ENCODE measurements around the gene GPR50. TPM values are rescaled to one million over a fixed set of nuclear protein-coding genes. Genes with fewer than 3 reads are reported as not detected.

The GPR50 gene
- total RNA-seq (not detected), total RNA-seq (0 reads per million in 29 experiments)
- not detected for total RNA-seq (2013)

GRCh38 chrX:151176231-151176750 is at the start of gene GPR50:
Gene GPR50 (plus strand): TSS chrX:151176584. CDS start chrX:151176722, 138 bp downstream.
- Mint-ChIP-seq H3K27me3 (peaks cover 56 to 58% of the 10 kb centered on the region in 2 donors), H3K36me3 (no peaks in the 10 kb centered on the region), H3K9me3 (no peaks in the 10 kb centered on the region), H3K4me1 (peaks cover 9 to 16% (median 15%) of the 10 kb centered on the region in 3 donors), H3K27ac (no peak within 1 kb of the TSS), H3K4me3 (peak within 1 kb of the TSS in 1 of 3 donors; percentile 32)
- no peaks in the 10 kb centered on the region for H3K36me3 ChIP-seq (ENCODE audit: control insufficient read depth in 2 of 2, extremely low read depth in 1 of 2, insufficient read depth in 1 of 2, low read length in 1 of 2)
- WGBS (ENCODE audit: insufficient coverage), result 88% methylated on average over 4 of the region's 11 CpGs
- ChIA-PET POLR2A (no interaction called here), CTCF (no interaction called here)
- H3K27ac ChIP-seq (ENCODE audit: low read length), result no peak within 1 kb of the TSS
- no peak within 1 kb of the TSS for H3K4me3 ChIP-seq (ENCODE audit: control insufficient read depth in 1 of 2, extremely low read depth in 1 of 2, low read length in 1 of 2)
- peaks cover 2 to 55% of the 10 kb centered on the region in 2 experiments for H3K27me3 ChIP-seq (replicated peaks in 1 of 2; ENCODE audit: control insufficient read depth in 2 of 2, extremely low read depth in 1 of 2, insufficient read depth in 2 of 2, low read length in 1 of 2)
- no peaks in the 10 kb centered on the region for H3K9me3 ChIP-seq
- ATAC-seq (replicated peaks in 1 of 4) (no peak), DNase-seq (no peak)
- peaks cover 0 to 3% of the 10 kb centered on the region in 2 experiments for H3K4me1 ChIP-seq (ENCODE audit: control insufficient read depth in 1 of 2, extremely low read depth in 1 of 2, insufficient read depth in 2 of 2, low read length in 2 of 2)

DNA sequence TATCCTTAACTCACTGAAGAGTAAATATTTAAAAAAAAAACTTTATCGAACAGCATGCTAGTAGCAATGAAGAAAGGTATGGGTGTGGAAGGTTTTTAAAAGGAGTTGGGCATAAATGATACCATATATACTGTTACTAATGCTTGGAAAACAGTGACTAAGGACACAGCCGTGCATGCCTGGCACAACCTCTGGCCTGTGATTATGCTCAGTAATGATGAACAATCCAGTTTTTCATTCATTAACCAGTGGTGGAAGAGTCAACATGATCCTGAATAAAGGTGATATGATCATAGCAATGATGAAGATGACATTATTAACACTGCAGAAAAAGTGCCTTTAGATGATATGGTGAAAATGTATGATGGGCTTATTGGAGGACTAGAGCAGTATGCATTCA is 43.9 kb upstream of the GPR50 start:
- CTCF ChIA-PET, result no interaction called here
- no peak overlapping the region for H3K4me3 Mint-ChIP-seq
- no peak overlapping the region for H3K27ac Mint-ChIP-seq
- peaks cover 0 to 10% of the 10 kb centered on the region in 2 donors for H3K27me3 Mint-ChIP-seq
- Histone ChIP-seq H3K36me3 (ENCODE audit: control insufficient read depth in 2 of 2, extremely low read depth in 1 of 2, insufficient read depth in 1 of 2, low read length in 1 of 2) (no peaks in the 10 kb centered on the region), H3K4me3 (ENCODE audit: control insufficient read depth in 1 of 2, extremely low read depth in 1 of 2, low read length in 1 of 2) (no peak overlapping the region), H3K4me1 (ENCODE audit: control insufficient read depth in 1 of 2, extremely low read depth in 1 of 2, insufficient read depth in 2 of 2, low read length in 2 of 2) (no peaks in the 10 kb centered on the region), H3K27ac (ENCODE audit: low read length) (no peak overlapping the region), H3K27me3 (replicated peaks in 1 of 2; ENCODE audit: control insufficient read depth in 2 of 2, extremely low read depth in 1 of 2, insufficient read depth in 2 of 2, low read length in 1 of 2) (no peaks in the 10 kb centered on the region), H3K9me3 (no peaks in the 10 kb centered on the region)
- POLR2A ChIA-PET, result no interaction called here
- DNase-seq (no peak), ATAC-seq (replicated peaks in 1 of 4) (no peak)
- H3K4me1 Mint-ChIP-seq, result no peaks in the 10 kb centered on the region
- H3K9me3 Mint-ChIP-seq, result no peaks in the 10 kb centered on the region
- no peaks in the 10 kb centered on the region for H3K36me3 Mint-ChIP-seq
- WGBS (ENCODE audit: insufficient coverage), result no CpG with 5 or more reads among the region's 2 CpGs

GRCh38 chrX:151151665-151152267 is 24.6 kb upstream of the GPR50 start:
- 0% methylated on average over 2 of the region's 8 CpGs for WGBS (ENCODE audit: insufficient coverage)
- H3K27me3 Mint-ChIP-seq, result peaks cover 22 to 45% of the 10 kb centered on the region in 2 donors
- H3K27ac Mint-ChIP-seq, result no peak overlapping the region
- H3K36me3 Mint-ChIP-seq, result no peaks in the 10 kb centered on the region
- CTCF ChIA-PET, result interaction anchor here (0.6 to 1.1 kb wide), 3 partner anchors 208 to 1481 kb away, joined by 3 to 5 read pairs (median 5); no protein-coding TSS in a partner anchor
- DNase-seq (peak in 19 of 35 experiments; percentile 2 to 74 (median 9)), ATAC-seq (replicated peaks in 1 of 4) (peak in 2 of 4 experiments; percentile 35 to 45)
- H3K4me1 ChIP-seq (ENCODE audit: control insufficient read depth in 1 of 2, extremely low read depth in 1 of 2, insufficient read depth in 2 of 2, low read length in 2 of 2), result no peaks in the 10 kb centered on the region
- H3K4me1 Mint-ChIP-seq, result no peaks in the 10 kb centered on the region
- no peak overlapping the region for H3K4me3 Mint-ChIP-seq
- POLR2A ChIA-PET, result no interaction called here
- no peaks in the 10 kb centered on the region for H3K9me3 Mint-ChIP-seq
- no peaks in the 10 kb centered on the region for H3K36me3 ChIP-seq (ENCODE audit: control insufficient read depth in 2 of 2, extremely low read depth in 1 of 2, insufficient read depth in 1 of 2, low read length in 1 of 2)
- H3K4me3 ChIP-seq (ENCODE audit: control insufficient read depth in 1 of 2, extremely low read depth in 1 of 2, low read length in 1 of 2), result no peak overlapping the region
- peaks cover 3 to 4% of the 10 kb centered on the region in 2 experiments for H3K27me3 ChIP-seq (replicated peaks in 1 of 2; ENCODE audit: control insufficient read depth in 2 of 2, extremely low read depth in 1 of 2, insufficient read depth in 2 of 2, low read length in 1 of 2)
- no peak overlapping the region for H3K27ac ChIP-seq (ENCODE audit: low read length)
- H3K9me3 ChIP-seq, result no peaks in the 10 kb centered on the region

DNA sequence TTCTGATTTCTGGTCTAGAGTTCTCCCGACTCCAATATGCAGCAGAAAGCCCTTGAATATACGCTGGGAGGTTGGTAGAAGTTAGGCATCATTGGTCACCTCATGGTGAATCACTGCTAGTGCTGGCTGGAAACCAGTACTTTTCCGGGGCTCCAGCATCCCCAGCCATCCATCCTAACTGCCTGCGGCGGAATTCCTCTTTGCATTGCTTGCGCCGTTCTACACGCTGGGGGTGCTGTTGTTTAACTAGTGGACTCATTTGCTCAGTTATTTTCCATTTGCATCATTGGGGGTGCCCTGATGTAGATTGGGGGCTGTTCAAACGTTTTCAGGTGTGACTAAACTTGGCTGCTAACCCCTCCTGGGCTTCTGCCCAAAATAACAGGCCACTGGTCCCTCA is 23.3 kb upstream of the GPR50 start:
- CTCF ChIA-PET, result no interaction called here

GRCh38 chrX:151153667-151154066 is 22.7 kb upstream of the GPR50 start:
- H3K4me1 Mint-ChIP-seq, result no peaks in the 10 kb centered on the region
- ATAC-seq (replicated peaks in 1 of 4), result no peak
- DNase-seq, result no peak
- Histone ChIP-seq H3K36me3 (ENCODE audit: control insufficient read depth in 2 of 2, extremely low read depth in 1 of 2, insufficient read depth in 1 of 2, low read length in 1 of 2) (no peaks in the 10 kb centered on the region), H3K9me3 (no peaks in the 10 kb centered on the region), H3K4me3 (ENCODE audit: control insufficient read depth in 1 of 2, extremely low read depth in 1 of 2, low read length in 1 of 2) (no peak overlapping the region), H3K27ac (ENCODE audit: low read length) (no peak overlapping the region), H3K27me3 (replicated peaks in 1 of 2; ENCODE audit: control insufficient read depth in 2 of 2, extremely low read depth in 1 of 2, insufficient read depth in 2 of 2, low read length in 1 of 2) (peaks cover 2 to 3% of the 10 kb centered on the region in 2 experiments), H3K4me1 (ENCODE audit: control insufficient read depth in 1 of 2, extremely low read depth in 1 of 2, insufficient read depth in 2 of 2, low read length in 2 of 2) (no peaks in the 10 kb centered on the region)
- no peak overlapping the region for H3K4me3 Mint-ChIP-seq
- no peaks in the 10 kb centered on the region for H3K36me3 Mint-ChIP-seq
- peaks cover 0 to 2% (median 0%) of the 10 kb centered on the region in 3 donors for H3K9me3 Mint-ChIP-seq
- peaks cover 15 to 37% of the 10 kb centered on the region in 2 donors for H3K27me3 Mint-ChIP-seq
- ChIA-PET POLR2A (no interaction called here), CTCF (no interaction called here)
- H3K27ac Mint-ChIP-seq, result no peak overlapping the region
- WGBS (ENCODE audit: insufficient coverage), result 60% methylated on average over 1 of the region's 6 CpGs

More for the DNA sequence above, 23.3 kb upstream of the GPR50 start:
- Mint-ChIP-seq H3K27ac (no peak overlapping the region), H3K4me1 (no peaks in the 10 kb centered on the region), H3K27me3 (peaks cover 15 to 37% of the 10 kb centered on the region in 2 donors), H3K4me3 (no peak overlapping the region), H3K36me3 (no peaks in the 10 kb centered on the region), H3K9me3 (no peaks in the 10 kb centered on the region)
- no peak overlapping the region for H3K27ac ChIP-seq (ENCODE audit: low read length)
- peaks cover 2 to 3% of the 10 kb centered on the region in 2 experiments for H3K27me3 ChIP-seq (replicated peaks in 1 of 2; ENCODE audit: control insufficient read depth in 2 of 2, extremely low read depth in 1 of 2, insufficient read depth in 2 of 2, low read length in 1 of 2)
- POLR2A ChIA-PET, result no interaction called here
- H3K4me3 ChIP-seq (ENCODE audit: control insufficient read depth in 1 of 2, extremely low read depth in 1 of 2, low read length in 1 of 2), result no peak overlapping the region
- no peaks in the 10 kb centered on the region for H3K9me3 ChIP-seq
- ATAC-seq (replicated peaks in 1 of 4), result no peak
- DNase-seq, result no peak
- WGBS (ENCODE audit: insufficient coverage), result 8% methylated on average over 2 of the region's 9 CpGs
- no peaks in the 10 kb centered on the region for H3K4me1 ChIP-seq (ENCODE audit: control insufficient read depth in 1 of 2, extremely low read depth in 1 of 2, insufficient read depth in 2 of 2, low read length in 2 of 2)
- H3K36me3 ChIP-seq (ENCODE audit: control insufficient read depth in 2 of 2, extremely low read depth in 1 of 2, insufficient read depth in 1 of 2, low read length in 1 of 2), result no peaks in the 10 kb centered on the region

- Histone ChIP-seq H3K27me3 (replicated peaks in 1 of 2; ENCODE audit: control insufficient read depth in 2 of 2, extremely low read depth in 1 of 2, insufficient read depth in 2 of 2, low read length in 1 of 2) (peaks cover 2 to 3% of the 10 kb centered on the region in 2 experiments), H3K4me3 (ENCODE audit: control insufficient read depth in 1 of 2, extremely low read depth in 1 of 2, low read length in 1 of 2) (no peak overlapping the region), H3K36me3 (ENCODE audit: control insufficient read depth in 2 of 2, extremely low read depth in 1 of 2, insufficient read depth in 1 of 2, low read length in 1 of 2) (no peaks in the 10 kb centered on the region), H3K27ac (ENCODE audit: low read length) (no peak overlapping the region), H3K4me1 (ENCODE audit: control insufficient read depth in 1 of 2, extremely low read depth in 1 of 2, insufficient read depth in 2 of 2, low read length in 2 of 2) (no peaks in the 10 kb centered on the region), H3K9me3 (no peaks in the 10 kb centered on the region)
- WGBS (ENCODE audit: insufficient coverage), result no CpG with 5 or more reads among the region's 4 CpGs
- Mint-ChIP-seq H3K4me3 (no peak overlapping the region), H3K27ac (no peak overlapping the region), H3K36me3 (no peaks in the 10 kb centered on the region), H3K27me3 (peaks cover 7 to 31% of the 10 kb centered on the region in 2 donors), H3K9me3 (peaks cover 0 to 2% (median 0%) of the 10 kb centered on the region in 3 donors), H3K4me1 (no peaks in the 10 kb centered on the region)
- ChIA-PET POLR2A (no interaction called here), CTCF (interaction anchor here in 1 of 2 donors (0.8 kb wide), 1 partner anchor 96 kb away, joined by 3 read pairs; no protein-coding TSS in a partner anchor)
- ATAC-seq (replicated peaks in 1 of 4), result no peak
- DNase-seq, result no peak
Measured at GRCh38 chrX:151155234-151155633, 21.1 kb upstream of the GPR50 start.

Measured in T-cell (primary cell).